Amniotic epithelial cell (primary cell): ENCODE measurements around the gene GRAP2.
"Not testable (repeated sequence)": the region's sequence is repeated elsewhere in the genome, so short reads cannot be mapped to it uniquely, and the experiment has no call there.

Experiments used
- DNase-seq: peaks from one replicate; pipeline ENCODE4 v3.0.0-alpha.2; 2010; ENCODE audit warnings: low read depth

GRAP2 gene

GRCh38 chr22:39900306-39901227 is at the start of gene GRAP2:
TSS of gene GRAP2 (plus strand) at chr22:39901084. CDS start at chr22:39947107, 46,023 bp downstream.
- DNase-seq = no peak

- DNase-seq = no peak
Measured at GRCh38 chr22:39851606-39852315, 49.1 kb upstream of the GRAP2 start.

- DNase-seq = no peak
Measured at GRCh38 chr22:39852799-39853198, 48.1 kb upstream of the GRAP2 start.

GRCh38 chr22:39856588-39856987 is 44.3 kb upstream of the GRAP2 start:
- no peak for DNase-seq

GRCh38 chr22:39859903-39860588 is 40.8 kb upstream of the GRAP2 start:
- DNase-seq = no peak

GRCh38 chr22:39868741-39869140 is 32.1 kb upstream of the GRAP2 start:
- no peak for DNase-seq

- not testable (repeated sequence) for DNase-seq
Measured at GRCh38 chr22:39869797-39870196, 31.1 kb upstream of the GRAP2 start.

GRCh38 chr22:39871008-39871798 is 29.7 kb upstream of the GRAP2 start:
- DNase-seq = no peak

GRCh38 chr22:39872548-39872947 is 28.3 kb upstream of the GRAP2 start:
- DNase-seq = no peak

GRCh38 chr22:39873965-39874364 is 26.9 kb upstream of the GRAP2 start:
- DNase-seq = peak; percentile 24

GRCh38 chr22:39875176-39875885 is 25.6 kb upstream of the GRAP2 start:
- not testable (repeated sequence) for DNase-seq

- no peak for DNase-seq
Measured at GRCh38 chr22:39877079-39877845, 23.6 kb upstream of the GRAP2 start.

- DNase-seq = no peak
Measured at GRCh38 chr22:39880722-39881121, 20.2 kb upstream of the GRAP2 start.

- DNase-seq = no peak
Measured at GRCh38 chr22:39883057-39883456, 17.8 kb upstream of the GRAP2 start.

- DNase-seq = not testable (repeated sequence)
Measured at GRCh38 chr22:39889924-39890323, 11.0 kb upstream of the GRAP2 start.

- DNase-seq = no peak
Measured at GRCh38 chr22:39893526-39893925, 7.4 kb upstream of the GRAP2 start, which contains the start of gene ENTHD1. TSS of gene ENTHD1 (minus strand) at chr22:39893760. CDS start at chr22:39887748, 6,012 bp downstream.

- DNase-seq = no peak
Measured at GRCh38 chr22:39894554-39895092, 6.3 kb upstream of the GRAP2 start.

GRCh38 chr22:39895682-39896081 is 5.2 kb upstream of the GRAP2 start:
- no peak for DNase-seq

- DNase-seq = no peak
Measured at GRCh38 chr22:39896313-39896996, 4.4 kb upstream of the GRAP2 start.
